Measurements from ENCODE around the gene ADGRF4. TPM values are rescaled to one million over a fixed set of nuclear protein-coding genes. Genes with fewer than 3 reads are reported as not detected.

Gene ADGRF4
- total and polyA plus RNA-seq, 2 of the 8 experiments (the other 6 are each of a cell fraction or from before 2014, with no cell fraction given), result 0.02 TPM; not detected in 1

DNA sequence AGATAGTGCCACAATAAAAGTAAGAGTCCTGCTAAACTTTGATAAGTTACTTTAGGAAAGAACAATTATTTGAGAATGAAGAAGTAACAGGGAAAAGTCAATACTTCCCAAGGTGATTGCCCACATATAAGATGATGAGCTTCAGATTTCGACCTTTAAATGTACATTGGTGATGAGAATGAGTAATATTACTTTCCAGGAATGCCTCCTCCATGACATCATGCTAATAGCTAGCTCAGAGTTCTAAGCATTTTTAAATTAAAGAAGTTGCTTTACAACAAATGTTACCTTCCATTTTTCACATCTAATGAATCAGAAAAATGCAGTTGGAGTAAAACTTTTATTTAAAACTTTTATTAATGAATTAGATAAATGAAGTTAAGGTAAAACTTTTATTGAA is 61.0 kb downstream of the ADGRF4 start:
- no peak overlapping the region for H3K27ac ChIP-seq (ENCODE audit: low read depth, low read length)
- no peak overlapping the region for H2AFZ ChIP-seq (ENCODE audit: low read length)
- no peak overlapping the region for H2BK5ac ChIP-seq (ENCODE audit: low read depth, low read length)
- TF ChIP-seq RBBP5 (IDR thresholded peaks at IDR 0.05; ENCODE audit: borderline replicate concordance, low read depth, low read length) (no peak), CBX8 (IDR thresholded peaks at IDR 0.05; ENCODE audit: borderline replicate concordance, low read depth, low read length) (no peak), SAP30 (IDR thresholded peaks at IDR 0.05; ENCODE audit: insufficient read depth, insufficient replicate concordance, low read length) (no peak)
- TF ChIP-seq, protein P1, sequence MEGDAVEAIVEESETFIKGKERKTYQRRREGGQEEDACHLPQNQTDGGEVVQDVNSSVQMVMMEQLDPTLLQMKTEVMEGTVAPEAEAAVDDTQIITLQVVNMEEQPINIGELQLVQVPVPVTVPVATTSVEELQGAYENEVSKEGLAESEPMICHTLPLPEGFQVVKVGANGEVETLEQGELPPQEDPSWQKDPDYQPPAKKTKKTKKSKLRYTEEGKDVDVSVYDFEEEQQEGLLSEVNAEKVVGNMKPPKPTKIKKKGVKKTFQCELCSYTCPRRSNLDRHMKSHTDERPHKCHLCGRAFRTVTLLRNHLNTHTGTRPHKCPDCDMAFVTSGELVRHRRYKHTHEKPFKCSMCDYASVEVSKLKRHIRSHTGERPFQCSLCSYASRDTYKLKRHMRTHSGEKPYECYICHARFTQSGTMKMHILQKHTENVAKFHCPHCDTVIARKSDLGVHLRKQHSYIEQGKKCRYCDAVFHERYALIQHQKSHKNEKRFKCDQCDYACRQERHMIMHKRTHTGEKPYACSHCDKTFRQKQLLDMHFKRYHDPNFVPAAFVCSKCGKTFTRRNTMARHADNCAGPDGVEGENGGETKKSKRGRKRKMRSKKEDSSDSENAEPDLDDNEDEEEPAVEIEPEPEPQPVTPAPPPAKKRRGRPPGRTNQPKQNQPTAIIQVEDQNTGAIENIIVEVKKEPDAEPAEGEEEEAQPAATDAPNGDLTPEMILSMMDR (IDR thresholded peaks at IDR 0.05; ENCODE audit: control extremely low read depth in 1 of 3, insufficient read depth in 1 of 3, low read depth in 1 of 3, low read length in 3 of 3), result no peak
- no peak overlapping the region for H2BK15ac ChIP-seq (ENCODE audit: low read length)
- CTCF ChIA-PET (ENCODE audit: partially characterized antibody), result interaction anchor here (1.5 to 2.0 kb wide), 2 partner anchors 9 to 29 kb away, joined by 3 to 7 read pairs; no protein-coding TSS in a partner anchor
- DNase-seq (ENCODE audit: low read depth in 1 of 2, low spot score in 2 of 2) (no peak), FAIRE-seq (no peak)
- H3K4ac ChIP-seq (replicated peaks; ENCODE audit: insufficient read length, low read depth, low read length), result no peak overlapping the region
- H3K14ac ChIP-seq (ENCODE audit: insufficient read length), result no peak overlapping the region
- H3K9me3 ChIP-seq (ENCODE audit: insufficient read depth in 2 of 2, low read depth in 1 of 2, low read length in 1 of 2), result no peaks in the 10 kb centered on the region; a peak in 1 of 4 replicates
- POLR2A ChIA-PET (ENCODE audit: partially characterized antibody), result no interaction called here
- H3K4me2 ChIP-seq (ENCODE audit: insufficient read depth in 1 of 2, low read depth in 2 of 2, low read length in 2 of 2), result no peak overlapping the region
- H2BK20ac ChIP-seq (ENCODE audit: low read length), result no peak overlapping the region
- no peak overlapping the region for H3K9ac ChIP-seq (replicated peaks in 1 of 4; ENCODE audit: extremely low read depth in 1 of 4, low read depth in 3 of 4, low read length in 3 of 4)
- no peak overlapping the region for H2BK12ac ChIP-seq (ENCODE audit: low read depth, low read length)
- H2AK5ac ChIP-seq (ENCODE audit: low read depth, low read length), result no peak overlapping the region
- H4K20me1 ChIP-seq (replicated peaks in 1 of 2; ENCODE audit: control insufficient read depth in 1 of 2, insufficient read depth in 2 of 2, low read length in 2 of 2), result no peaks in the 10 kb centered on the region
- H3K36me3 ChIP-seq (ENCODE audit: control insufficient read depth in 2 of 4, insufficient read depth in 4 of 4, low read length in 3 of 4), result no peaks in the 10 kb centered on the region
- H3K23me2 ChIP-seq (ENCODE audit: low read depth, low read length), result no peaks in the 10 kb centered on the region
- H3K4me3 ChIP-seq (ENCODE audit: extremely low read depth in 1 of 4, insufficient read depth in 2 of 4, low read depth in 3 of 4, low read length in 4 of 4), result no peak overlapping the region
- H3K56ac ChIP-seq (replicated peaks; ENCODE audit: insufficient read length, low read depth, low read length), result no peak overlapping the region
- no peak overlapping the region for H3K18ac ChIP-seq (ENCODE audit: extremely low read depth, low read length)
- 94% methylated on average over 1 of the region's 1 CpG; no CpG with 5 or more reads in 1 of the 2 experiments for WGBS, 2 experiments (ENCODE audit: extremely low coverage in 1 of 2, insufficient coverage in 1 of 2, insufficient read length in 1 of 2, insufficient replicate concordance in 2 of 2, low coverage in 1 of 2, low lambda C conversion rate in 2 of 2, missing lambda C conversion rate in 1 of 2)
- H4K91ac ChIP-seq (replicated peaks; ENCODE audit: insufficient read length, low read length), result no peak overlapping the region
- H3K79me1 ChIP-seq (ENCODE audit: low read depth, low read length), result no peaks in the 10 kb centered on the region
- H4K5ac ChIP-seq (ENCODE audit: insufficient read length, low read depth, low read length), result no peak overlapping the region
- H4K8ac ChIP-seq (ENCODE audit: extremely low read depth, insufficient read depth, low read length), result no peak overlapping the region
- H3K4me1 ChIP-seq (replicated peaks in 1 of 4; ENCODE audit: control insufficient read depth in 3 of 4, insufficient read depth in 4 of 4, low read length in 3 of 4), result no peaks in the 10 kb centered on the region
- no peak overlapping the region for H3K23ac ChIP-seq (ENCODE audit: insufficient read length)
- H3K27me3 ChIP-seq (replicated peaks in 1 of 4; ENCODE audit: control insufficient read depth in 3 of 4, extremely low read depth in 1 of 4, insufficient read depth in 3 of 4, low read length in 3 of 4), result no peaks in the 10 kb centered on the region
- H2BK120ac ChIP-seq (replicated peaks; ENCODE audit: low read depth, low read length), result no peak overlapping the region
- H3K79me2 ChIP-seq (ENCODE audit: control insufficient read depth in 1 of 2, insufficient read depth in 2 of 2, low read length in 2 of 2), result no peaks in the 10 kb centered on the region

Data from H1 (cell line).